Nephron progenitor cell (in vitro differentiated cells): Measurements from ENCODE around the gene PLEKHG4B.
"Not testable (repeated sequence)": the region's sequence is repeated elsewhere in the genome, so short reads cannot be mapped to it uniquely, and the experiment has no call there.

Experiments
- DNase-seq: peaks from one replicate; pipeline ENCODE4 v3.0.0; 2021
- H3K27ac Mint-ChIP-seq: 2 replicates; pipeline ENCODE4 v1.8.0; 2021; ENCODE audit warnings: mild to moderate bottlenecking, moderate library complexity, mixed read lengths
- H3K27me3 Mint-ChIP-seq: 2 replicates; pipeline ENCODE4 v1.8.0; 2021; ENCODE audit warnings: mild to moderate bottlenecking, low read depth, mixed read lengths; ENCODE audit not compliant: poor library complexity
- H3K36me3 Mint-ChIP-seq: 2 replicates; pipeline ENCODE4 v1.8.0; 2021; ENCODE audit warnings: low read depth, mixed read lengths
- H3K4me1 Mint-ChIP-seq: 2 replicates; pipeline ENCODE4 v1.8.0; 2021; ENCODE audit warnings: mixed read lengths
- H3K4me3 Mint-ChIP-seq: 2 replicates; pipeline ENCODE4 v1.8.0; 2021; ENCODE audit warnings: mild to moderate bottlenecking, moderate library complexity, mixed read lengths
- H3K9me3 Mint-ChIP-seq: 2 replicates; pipeline ENCODE4 v1.8.0; 2021; ENCODE audit warnings: mild to moderate bottlenecking, moderate library complexity, mixed read lengths
- CTCF ChIP-seq: fragments of 200-600 bp; sonication (generic); IDR thresholded peaks from 2 replicates; pipeline ENCODE4 v1.5.0; 2021; ENCODE audit warnings: antibody characterized with exemption

PLEKHG4B gene

GRCh38 chr5:194102-194501 is 102.1 kb downstream of the PLEKHG4B start:
- Mint-ChIP-seq H3K27ac (no peak overlapping the region), H3K9me3 (no peaks in the 10 kb centered on the region), H3K4me3 (no peak overlapping the region), H3K4me1 (peaks cover 30% of the 10 kb centered on the region), H3K36me3 (no peaks in the 10 kb centered on the region), H3K27me3 (peaks cover 9% of the 10 kb centered on the region)
- TF ChIP-seq CTCF = no peak
- DNase-seq = no peak

- no peak overlapping the region for H3K27ac Mint-ChIP-seq
- TF ChIP-seq CTCF = no peak
- no peaks in the 10 kb centered on the region for H3K9me3 Mint-ChIP-seq
- H3K27me3 Mint-ChIP-seq = peaks cover 9% of the 10 kb centered on the region
- H3K4me1 Mint-ChIP-seq = peaks cover 26% of the 10 kb centered on the region
- DNase-seq = no peak
- H3K4me3 Mint-ChIP-seq = no peak overlapping the region
- no peaks in the 10 kb centered on the region for H3K36me3 Mint-ChIP-seq
Measured at GRCh38 chr5:194603-195209, 102.7 kb downstream of the PLEKHG4B start.

GRCh38 chr5:195401-196160 is 103.6 kb downstream of the PLEKHG4B start:
- Mint-ChIP-seq H3K9me3 (no peaks in the 10 kb centered on the region), H3K27me3 (peaks cover 5% of the 10 kb centered on the region), H3K4me3 (no peak overlapping the region), H3K27ac (no peak overlapping the region), H3K36me3 (no peaks in the 10 kb centered on the region), H3K4me1 (peaks cover 24% of the 10 kb centered on the region)
- TF ChIP-seq CTCF = no peak
- no peak for DNase-seq

GRCh38 chr5:196350-196749 is 104.4 kb downstream of the PLEKHG4B start:
- Mint-ChIP-seq H3K4me1 (peaks cover 30% of the 10 kb centered on the region), H3K36me3 (no peaks in the 10 kb centered on the region), H3K4me3 (no peak overlapping the region), H3K27ac (no peak overlapping the region), H3K9me3 (no peaks in the 10 kb centered on the region), H3K27me3 (peaks cover 4% of the 10 kb centered on the region)
- no peak for TF ChIP-seq CTCF
- DNase-seq = no peak

GRCh38 chr5:197031-197430 is 105.1 kb downstream of the PLEKHG4B start:
- H3K27ac Mint-ChIP-seq, H3K36me3 Mint-ChIP-seq, H3K9me3 Mint-ChIP-seq, H3K27me3 Mint-ChIP-seq, H3K4me3 Mint-ChIP-seq, DNase-seq: not testable (repeated sequence)
- H3K4me1 Mint-ChIP-seq = peaks cover 37% of the 10 kb centered on the region

- peaks cover 44% of the 10 kb centered on the region for H3K4me1 Mint-ChIP-seq
- TF ChIP-seq CTCF = no peak
- no peak for DNase-seq
- no peaks in the 10 kb centered on the region for H3K9me3 Mint-ChIP-seq
- H3K27me3 Mint-ChIP-seq = peaks cover 4% of the 10 kb centered on the region
- H3K4me3 Mint-ChIP-seq = no peak overlapping the region
- H3K36me3 Mint-ChIP-seq = peaks cover 5% of the 10 kb centered on the region
- H3K27ac Mint-ChIP-seq = no peak overlapping the region
Measured at GRCh38 chr5:197892-198489, 106.0 kb downstream of the PLEKHG4B start.
